K562 (cell line): ENCODE measurements around the gene EFCAB13. TPM values are rescaled to one million over a fixed set of nuclear protein-coding genes. Genes with fewer than 3 reads are reported as not detected.

Experiments
- CHD7 ChIP-seq: fragments of 200-600 bp; sonication (generic); IDR thresholded peaks from one replicate; pipeline ENCODE4 v1.6.1; 2012; ENCODE audit warnings: mild to moderate bottlenecking, low read depth, low read length, inconsistent platforms
- PBX2 ChIP-seq, 2 experiments: IDR thresholded peaks in 1 of 2; conservative IDR thresholded peaks in 1 of 2; 2 replicates each; pipeline ENCODE4 v1.6.1; 2016; ENCODE audit warnings: low read depth in 2 of 2, mild to moderate bottlenecking in 1 of 2, missing compliant biosample characterization in 1 of 2, missing genetic modification characterization in 1 of 2, moderate library complexity in 1 of 2
- SAP30 ChIP-seq: fragments of 200-600 bp; sonication (generic); IDR thresholded peaks from 2 replicates; pipeline ENCODE4 v1.6.1; 2012; ENCODE audit warnings: borderline replicate concordance, low read depth, mild to moderate bottlenecking, moderate library complexity, low read length, control low read depth, inconsistent platforms; ENCODE audit not compliant: insufficient read depth, poor library complexity, severe bottlenecking
- TRIM25 ChIP-seq: fragments of 450-650 bp; IDR thresholded peaks from 2 replicates; pipeline ENCODE4 v1.7.0; 2016; ENCODE audit warnings: borderline replicate concordance
- polyA plus RNA-seq, 8 experiments: library from polyadenylated mRNA; depleted of rRNA in 4 of 8; stranded (reverse) in 5 of 8; unstranded in 3 of 8; fragments of >200 nt; fragmentation: Nextera tagmentation in 2 of 8; fragmentation: Illumina TruSeq in 1 of 8; extraction: Ambion mirVana in 2 of 8; extraction: Trizol in 1 of 8; gene quantifications; 2 replicates each; pipeline versions ENCODE4 v1.2.1 to v1.2.3, GENCODE V29; 2011 to 2014; ENCODE audit warnings: inconsistent platforms in 1 of 8, missing spikeins in 1 of 8
- total RNA-seq, 7 experiments: library from RNA; depleted of rRNA in 6 of 7; stranded (reverse); fragments of >200 nt in 6 of 7; fragmentation: Illumina TruSeq in 2 of 7; extraction: Trizol in 2 of 7; gene quantifications; 2 replicates each; pipeline versions ENCODE4 v1.2.1 to v1.2.3, GENCODE V29; 2011 to 2021; ENCODE audit warnings: low replicate concordance in 1 of 7

EFCAB13 gene
- total and polyA plus RNA-seq, 9 of the 15 experiments (the other 6 are each of a cell fraction or from before 2014, with no cell fraction given), result 0.32 to 1.3 (median 0.95) TPM

GRCh38 chr17:47276868-47277267 lies 46.9 kb upstream of the EFCAB13 start (continued):
- TF ChIP-seq CHD7, result no peak
- TF ChIP-seq TRIM25, result peak; percentile 97
- no peak for TF ChIP-seq SAP30
- TF ChIP-seq PBX2 (CRISPR knock-in tag; IDR thresholded peaks at IDR 0.05; ENCODE audit: low read depth), result no peak
- peak; percentile 56; the same call in 1 of the 2 replicates for TF ChIP-seq PBX2 (tag; conservative IDR thresholded peaks at IDR 0.05; ENCODE audit: low read depth)
